ENCODE measurements around the gene SLC22A5.

DNA sequence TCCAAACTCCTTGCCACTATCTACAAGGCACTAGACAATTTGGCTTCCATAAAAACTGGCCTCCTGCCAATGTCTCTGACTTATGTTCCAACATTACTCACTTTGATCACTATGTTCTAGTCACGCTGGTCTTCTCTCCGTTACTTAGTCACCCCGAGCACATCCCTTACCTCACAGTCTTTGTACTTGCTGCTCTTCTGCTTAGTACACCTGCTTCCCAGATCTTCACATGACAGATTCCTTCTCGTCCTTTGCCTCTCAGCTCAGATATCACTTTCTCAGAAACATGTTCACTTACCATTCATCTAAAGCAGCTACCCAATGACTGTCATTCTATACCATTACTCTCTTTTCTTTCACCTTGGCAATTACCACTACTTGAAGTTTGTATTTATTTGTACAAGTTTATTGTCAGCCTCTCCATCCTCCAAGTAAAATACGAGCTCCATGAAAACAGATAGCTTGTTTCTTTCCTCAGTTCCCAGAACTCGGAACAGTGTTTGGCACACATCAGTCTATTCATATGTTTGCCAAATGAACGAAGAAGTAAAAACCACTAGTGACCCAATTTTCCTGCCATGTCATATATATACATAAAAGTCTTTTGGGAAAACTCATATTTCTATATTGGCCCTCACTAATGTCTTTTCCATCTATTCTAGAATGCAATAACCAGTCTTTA is 5.9 kb upstream of the SLC22A5 start:
- TF ChIP-seq FOXP2 (optimal IDR thresholded peaks at IDR 0.05; ENCODE audit: borderline replicate concordance, extremely low read depth, extremely low read length, insufficient read depth), result no peak
- no peak for TF ChIP-seq POLR2AphosphoS5 (IDR thresholded peaks at IDR 0.05; ENCODE audit: low read depth, low read length)
- TF ChIP-seq, protein P1, sequence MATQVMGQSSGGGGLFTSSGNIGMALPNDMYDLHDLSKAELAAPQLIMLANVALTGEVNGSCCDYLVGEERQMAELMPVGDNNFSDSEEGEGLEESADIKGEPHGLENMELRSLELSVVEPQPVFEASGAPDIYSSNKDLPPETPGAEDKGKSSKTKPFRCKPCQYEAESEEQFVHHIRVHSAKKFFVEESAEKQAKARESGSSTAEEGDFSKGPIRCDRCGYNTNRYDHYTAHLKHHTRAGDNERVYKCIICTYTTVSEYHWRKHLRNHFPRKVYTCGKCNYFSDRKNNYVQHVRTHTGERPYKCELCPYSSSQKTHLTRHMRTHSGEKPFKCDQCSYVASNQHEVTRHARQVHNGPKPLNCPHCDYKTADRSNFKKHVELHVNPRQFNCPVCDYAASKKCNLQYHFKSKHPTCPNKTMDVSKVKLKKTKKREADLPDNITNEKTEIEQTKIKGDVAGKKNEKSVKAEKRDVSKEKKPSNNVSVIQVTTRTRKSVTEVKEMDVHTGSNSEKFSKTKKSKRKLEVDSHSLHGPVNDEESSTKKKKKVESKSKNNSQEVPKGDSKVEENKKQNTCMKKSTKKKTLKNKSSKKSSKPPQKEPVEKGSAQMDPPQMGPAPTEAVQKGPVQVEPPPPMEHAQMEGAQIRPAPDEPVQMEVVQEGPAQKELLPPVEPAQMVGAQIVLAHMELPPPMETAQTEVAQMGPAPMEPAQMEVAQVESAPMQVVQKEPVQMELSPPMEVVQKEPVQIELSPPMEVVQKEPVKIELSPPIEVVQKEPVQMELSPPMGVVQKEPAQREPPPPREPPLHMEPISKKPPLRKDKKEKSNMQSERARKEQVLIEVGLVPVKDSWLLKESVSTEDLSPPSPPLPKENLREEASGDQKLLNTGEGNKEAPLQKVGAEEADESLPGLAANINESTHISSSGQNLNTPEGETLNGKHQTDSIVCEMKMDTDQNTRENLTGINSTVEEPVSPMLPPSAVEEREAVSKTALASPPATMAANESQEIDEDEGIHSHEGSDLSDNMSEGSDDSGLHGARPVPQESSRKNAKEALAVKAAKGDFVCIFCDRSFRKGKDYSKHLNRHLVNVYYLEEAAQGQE (IDR thresholded peaks at IDR 0.05; ENCODE audit: insufficient read depth in 1 of 2, low read depth in 2 of 2, low read length in 2 of 2), result no peak
